HG03108 (cell line): ENCODE results near the gene SLC27A5.
A peak's percentile ranks its signal among the peaks of the same experiment; 100 is the strongest.
"Not testable (repeated sequence)": the region's sequence is repeated elsewhere in the genome, so short reads cannot be mapped to it uniquely, and the experiment has no call there.

Experiments
- ATAC-seq: cut with Tn5 transposase; IDR thresholded peaks from one replicate; pipeline ENCODE4 v1.9.1; 2021; ENCODE audit warnings: moderate library complexity; ENCODE audit not compliant: unreplicated experiment

The SLC27A5 gene

GRCh38 chr19:58499021-58499927 is 12.5 kb downstream of the SLC27A5 start:
- ATAC-seq = peak; percentile 87

DNA sequence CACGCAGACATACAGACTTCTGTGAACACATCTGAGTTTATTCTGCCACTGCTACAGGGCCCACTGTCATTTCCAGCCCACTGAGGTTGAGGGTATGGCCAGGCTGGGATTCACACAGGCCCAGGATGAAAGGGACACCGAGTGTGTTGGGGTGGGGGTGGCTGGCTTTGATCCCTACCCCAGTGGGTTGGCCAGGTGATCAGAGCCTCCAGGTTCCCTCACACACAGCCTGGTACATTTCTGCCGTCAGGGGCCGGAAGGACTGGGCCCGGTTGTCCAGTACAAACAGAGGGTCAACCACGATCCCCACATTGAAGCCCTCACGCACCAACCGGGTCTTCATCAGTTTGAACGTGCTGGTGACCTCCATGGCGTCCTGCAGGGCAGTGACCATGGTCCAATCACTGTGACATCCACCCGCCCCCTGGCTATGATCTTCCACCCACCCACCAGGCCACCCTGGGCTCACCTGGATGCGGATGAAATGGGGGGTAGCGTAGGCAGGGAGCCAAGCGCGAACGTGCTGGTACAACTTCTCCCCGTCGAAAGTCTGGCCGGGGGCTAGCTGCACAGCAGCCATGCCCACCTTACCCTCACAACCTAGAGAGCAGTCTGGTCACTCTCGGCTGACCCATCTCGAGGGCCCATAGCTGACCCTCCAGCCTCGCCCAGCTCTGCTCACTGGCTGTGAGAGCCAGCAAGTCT is 13.3 kb downstream of the SLC27A5 start:
- ATAC-seq = no peak

- ATAC-seq = no peak
These were observed 14.1 kb downstream of the SLC27A5 start for GRCh38 chr19:58497634-58498170.

GRCh38 chr19:58492265-58492664 is 19.5 kb downstream of the SLC27A5 start:
- ATAC-seq = no peak

DNA sequence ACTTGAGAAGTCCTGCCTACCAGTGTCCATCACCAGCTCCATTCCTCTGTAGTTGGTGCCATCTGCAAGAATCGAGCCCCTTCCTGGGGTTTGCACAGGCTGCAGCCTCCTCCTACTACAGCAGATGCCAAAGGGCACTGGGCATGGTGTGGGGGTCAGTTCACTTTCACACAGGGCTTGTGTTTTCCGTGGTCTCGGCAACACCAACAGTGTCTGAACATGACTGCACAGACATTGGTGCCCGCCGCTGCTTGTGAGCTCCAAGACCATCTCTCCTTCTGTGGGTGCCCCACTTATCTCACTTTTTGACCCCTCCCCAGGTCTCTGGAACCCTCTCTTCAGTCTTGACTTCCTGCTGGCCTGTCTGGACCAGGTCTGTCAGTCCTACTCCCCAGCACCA is 20.4 kb downstream of the SLC27A5 start:
- ATAC-seq = no peak

GRCh38 chr19:58484349-58484748 is 27.4 kb downstream of the SLC27A5 start:
- ATAC-seq = not testable (repeated sequence)

- no peak for ATAC-seq
These were observed 28.0 kb downstream of the SLC27A5 start for GRCh38 chr19:58483776-58484175.

GRCh38 chr19:58482372-58482771 is 29.4 kb downstream of the SLC27A5 start:
- ATAC-seq = no peak

DNA sequence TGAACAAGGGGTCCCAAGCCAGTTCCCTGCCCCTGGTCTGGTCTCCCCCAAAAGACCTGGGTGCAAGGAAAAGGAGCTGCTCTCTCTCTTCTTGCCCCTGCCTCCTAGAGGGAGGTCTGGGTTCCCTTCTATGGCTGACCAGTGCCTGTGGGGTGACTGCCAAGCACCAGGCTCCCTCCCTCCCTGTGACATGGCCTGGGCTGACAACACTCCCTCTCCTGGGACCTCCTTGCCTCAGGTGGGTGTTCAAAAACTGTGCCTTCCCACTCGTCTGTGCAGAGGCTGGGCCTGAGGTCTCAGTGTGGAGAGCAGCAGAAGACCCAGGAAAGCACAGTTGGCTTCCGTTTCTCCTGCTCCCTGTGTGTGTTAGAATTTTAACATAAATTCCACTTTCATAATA is 31.0 kb downstream of the SLC27A5 start:
- ATAC-seq = no peak

DNA sequence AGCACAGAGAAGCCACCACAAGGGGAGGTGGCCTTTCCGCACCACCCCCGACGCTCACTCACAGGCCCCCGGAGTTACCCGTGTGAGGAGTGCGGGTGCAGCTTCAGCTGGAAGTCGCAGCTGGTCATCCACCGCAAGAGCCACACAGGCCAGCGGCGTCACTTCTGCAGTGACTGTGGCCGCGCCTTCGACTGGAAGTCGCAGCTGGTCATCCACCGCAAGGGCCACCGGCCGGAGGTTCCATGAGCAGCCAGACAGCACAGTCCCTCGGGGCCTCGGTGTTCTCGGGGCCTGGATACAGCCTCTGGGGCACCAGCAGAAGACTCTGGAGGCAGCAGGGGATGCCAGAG is 31.3 kb downstream of the SLC27A5 start:
- ATAC-seq = no peak

DNA sequence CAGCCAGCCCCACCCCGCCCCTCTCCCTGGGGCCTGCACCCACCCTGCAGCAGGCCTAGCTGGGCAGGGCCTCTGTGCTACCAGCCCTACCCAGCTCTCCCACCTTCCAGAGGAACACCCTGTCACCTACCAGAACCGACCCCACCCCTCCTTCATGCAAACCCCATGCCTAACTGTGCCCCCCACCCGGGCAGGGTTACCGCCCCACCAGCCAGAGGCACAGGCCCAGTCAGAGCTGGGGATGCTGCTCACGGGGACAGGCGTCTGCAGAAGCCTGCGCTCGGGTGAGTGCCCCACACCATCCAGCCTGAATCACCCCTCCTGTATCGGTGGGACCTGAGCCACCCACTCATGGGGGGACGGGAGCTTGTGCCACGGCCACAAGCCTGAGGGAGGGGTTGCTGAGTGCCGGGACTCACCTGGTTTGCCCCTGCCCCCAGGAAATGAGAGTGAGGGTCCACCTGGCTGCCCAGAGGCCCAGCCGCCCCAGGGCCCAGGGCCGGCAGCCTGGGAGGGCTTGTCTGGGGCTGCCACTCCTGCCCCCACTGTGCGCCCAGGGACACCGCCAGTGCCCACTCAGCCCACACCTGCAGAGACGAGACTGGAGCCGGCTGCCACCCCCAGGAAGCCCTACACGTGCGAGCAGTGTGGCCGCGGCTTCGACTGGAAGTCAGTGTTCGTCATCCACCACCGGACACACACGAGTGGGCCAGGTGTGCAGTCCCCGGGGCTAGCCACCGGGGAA is 31.9 kb downstream of the SLC27A5 start:
- no peak for ATAC-seq

GRCh38 chr19:58479303-58479702 is 32.5 kb downstream of the SLC27A5 start:
- no peak for ATAC-seq

DNA sequence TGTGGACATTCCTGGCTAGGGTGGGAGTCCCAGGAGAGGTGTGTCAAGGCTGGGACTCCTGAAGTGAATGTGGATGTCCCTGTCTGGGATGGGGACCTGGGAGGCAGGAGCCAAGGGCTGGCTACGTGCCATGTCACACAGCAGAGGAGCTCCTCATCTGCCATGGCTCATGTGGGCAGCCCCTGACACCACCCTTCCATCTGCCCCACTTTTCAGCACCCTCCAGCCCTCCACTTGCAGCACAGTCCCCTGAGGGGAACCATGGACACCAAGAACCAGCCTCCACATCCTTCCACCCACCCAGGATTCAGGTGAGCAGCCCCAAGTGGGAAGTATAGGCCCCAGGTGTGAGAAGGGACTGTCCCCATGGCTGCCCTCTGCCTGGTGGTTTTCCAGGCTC is 33.9 kb downstream of the SLC27A5 start:
- ATAC-seq = no peak

GRCh38 chr19:58477130-58477529 is 34.7 kb downstream of the SLC27A5 start:
- ATAC-seq = no peak

DNA sequence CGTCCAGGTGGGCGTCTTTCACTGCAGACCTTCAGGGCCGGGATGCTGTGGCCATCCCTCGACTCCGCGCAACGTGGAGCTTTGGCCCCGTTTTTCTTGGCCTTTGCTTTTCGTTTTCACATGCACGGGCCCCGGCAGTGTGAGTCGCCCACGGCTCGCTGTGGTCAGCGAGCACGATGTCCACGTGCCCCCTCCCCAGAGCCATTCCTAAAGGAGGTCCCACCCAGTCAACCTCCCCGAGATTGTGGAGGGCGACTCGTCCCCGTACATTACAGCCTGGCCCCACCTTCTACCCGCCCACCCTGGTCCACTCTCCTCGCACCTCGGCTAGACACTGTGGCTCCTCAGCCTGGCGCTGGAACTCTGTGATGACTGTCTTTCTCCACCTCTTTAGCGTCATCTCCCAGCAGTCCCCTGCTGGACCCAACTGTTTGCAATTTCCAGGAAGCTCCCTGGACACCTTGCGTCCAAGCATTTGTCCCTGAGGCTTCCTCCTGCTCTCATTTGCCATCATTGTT is 35.2 kb downstream of the SLC27A5 start:
- no peak for ATAC-seq

DNA sequence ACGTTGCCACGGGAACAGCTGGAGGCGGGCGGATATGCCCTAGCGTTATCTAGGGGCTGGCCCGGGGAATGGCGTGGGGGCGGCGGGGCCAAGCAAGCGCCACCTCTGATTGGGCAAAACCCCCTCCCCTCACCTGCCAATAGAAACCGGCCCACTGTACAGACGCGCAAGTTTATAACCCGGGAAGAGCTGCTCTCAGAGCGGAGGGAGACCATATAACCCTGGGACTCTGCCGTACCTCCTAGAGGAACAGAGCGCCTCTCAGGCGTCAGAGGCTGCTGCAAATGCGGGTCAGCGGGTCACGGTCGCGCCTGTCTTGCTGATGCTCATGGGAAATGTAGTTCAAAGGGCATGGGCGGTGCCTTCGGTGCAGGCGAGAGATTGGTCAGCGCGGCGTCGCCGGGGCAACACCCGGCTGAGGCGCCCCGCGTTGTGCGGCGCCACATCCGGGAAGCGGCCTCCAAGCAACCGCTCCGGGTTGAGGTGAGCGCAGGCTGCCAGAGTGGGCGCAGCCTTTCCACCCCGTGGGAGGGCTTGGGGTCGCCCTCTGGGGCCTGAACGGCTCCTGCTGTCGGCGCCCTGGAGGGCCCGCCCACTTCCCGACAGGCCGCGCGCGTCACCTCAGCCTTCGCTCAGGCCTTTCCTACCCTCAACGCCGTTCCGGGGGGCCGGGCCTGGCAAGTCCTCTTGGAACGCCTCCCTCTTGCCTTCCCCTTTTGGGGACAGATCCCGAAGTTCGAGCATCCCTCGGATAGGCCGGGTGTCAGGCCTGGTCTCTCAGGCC is 35.9 kb downstream of the SLC27A5 start, which contains the start of gene ZNF446:
TSS of gene ZNF446 (plus strand) at position 639 of the 784 bp plus-strand sequence. CDS start 867 bp downstream, outside the sequence.
- ATAC-seq = peak; percentile 79

GRCh38 chr19:58474997-58475713 is 36.6 kb downstream of the SLC27A5 start:
- no peak for ATAC-seq

DNA sequence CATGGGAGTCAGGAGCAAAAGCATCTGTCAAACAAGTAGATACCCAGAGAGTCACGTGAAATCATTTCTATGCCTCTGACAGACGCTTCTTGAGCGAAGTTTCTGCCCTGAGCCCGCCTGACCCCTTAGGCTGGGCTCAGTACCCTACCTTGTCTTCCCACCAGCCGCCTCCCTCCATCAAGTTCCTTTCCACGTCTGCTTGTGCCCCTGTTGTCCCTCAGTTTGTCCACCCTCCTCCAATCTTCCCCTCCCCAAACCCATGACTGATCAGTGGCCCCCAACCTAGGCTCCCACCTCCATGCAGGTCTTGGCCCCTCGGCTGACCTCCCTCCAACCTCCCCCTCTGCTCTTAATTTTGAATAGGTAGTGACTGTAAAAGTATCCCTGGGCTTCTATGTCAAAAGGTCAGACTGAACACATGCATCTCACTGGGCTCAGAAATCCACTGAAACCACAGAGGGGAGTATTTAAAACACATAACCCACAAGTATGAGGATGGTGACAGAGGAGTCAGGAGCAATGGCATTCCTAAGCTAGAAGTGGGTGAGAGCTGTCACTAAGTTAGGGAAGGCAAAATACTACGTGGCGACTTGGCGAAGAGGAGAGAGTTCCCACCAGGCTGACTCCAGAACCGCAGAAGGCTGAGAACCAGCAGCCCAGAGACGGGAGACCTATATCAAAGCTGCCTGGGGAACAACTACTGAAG is 37.3 kb downstream of the SLC27A5 start:
- no peak for ATAC-seq

DNA sequence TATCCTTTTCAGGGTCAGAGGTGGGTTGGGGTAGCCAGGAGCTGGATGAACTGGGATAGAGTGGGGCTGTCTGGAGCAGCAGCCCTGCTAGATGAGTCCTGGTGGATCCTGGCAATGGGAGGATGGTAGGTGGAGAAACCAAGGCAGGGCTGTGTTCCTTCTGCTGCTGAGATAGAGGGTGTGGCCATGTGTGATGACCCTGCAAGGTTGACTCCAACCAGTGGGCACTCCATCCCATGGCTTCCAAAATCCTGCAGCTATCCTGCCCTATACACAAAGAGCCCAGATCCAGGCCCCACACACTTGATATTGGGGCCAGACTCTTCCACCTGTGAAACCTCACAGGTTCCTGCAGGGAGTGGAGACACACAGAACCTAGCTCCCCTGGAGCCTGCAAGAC is 38.0 kb downstream of the SLC27A5 start:
- no peak for ATAC-seq
